ENCODE data around the gene SPATS2.

The SPATS2 gene

DNA sequence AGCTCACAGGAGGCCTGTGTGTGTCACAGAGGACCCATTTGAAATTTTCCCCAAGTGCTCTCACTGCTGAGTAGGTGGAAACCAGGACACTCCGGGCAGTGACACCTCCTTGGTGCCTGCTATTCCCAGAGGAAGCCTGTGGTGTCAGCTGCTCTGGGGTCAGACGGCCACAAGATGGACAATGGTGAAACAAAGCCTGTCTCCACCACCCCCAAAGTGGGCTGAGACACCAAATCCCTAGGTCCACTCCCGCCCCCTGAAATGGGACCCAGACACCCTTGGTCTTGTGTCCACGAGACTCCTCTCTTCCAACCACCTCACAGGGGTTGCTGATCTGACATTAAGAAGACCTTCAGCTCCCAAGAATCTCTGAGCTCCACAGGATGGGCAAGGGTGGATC lies 178.6 kb downstream of the SPATS2 start:
- H3K9me3 ChIP-seq = no peaks in the 10 kb centered on the region
- H3K27ac ChIP-seq = no peak overlapping the region
- TF ChIP-seq CTCF (IDR thresholded peaks at IDR 0.05) = no peak
- H3K4me3 ChIP-seq = no peak overlapping the region
- peaks cover 0 to 68% of the 10 kb centered on the region in 2 donors for H3K27me3 ChIP-seq
- H3K4me1 ChIP-seq = peaks cover 0 to 15% (median 13%) of the 10 kb centered on the region in 4 donors
- H3K36me3 ChIP-seq = no peaks in the 10 kb centered on the region
- DNase-seq = no peak
- intact Hi-C loops (cut with DNase I; ENCODE audit: low total_unique reads) = no loop called here

- Histone ChIP-seq H3K4me3 (no peak overlapping the region), H3K36me3 (no peaks in the 10 kb centered on the region), H3K27me3 (peaks cover 0 to 67% of the 10 kb centered on the region in 2 donors), H3K27ac (no peak overlapping the region), H3K9me3 (no peaks in the 10 kb centered on the region), H3K4me1 (peaks cover 0 to 16% (median 13%) of the 10 kb centered on the region in 4 donors)
- no peak for DNase-seq
- intact Hi-C loops (cut with DNase I; ENCODE audit: low total_unique reads) = no loop called here
- no peak for TF ChIP-seq CTCF (IDR thresholded peaks at IDR 0.05)
Observed at GRCh38 chr12:49546481-49546880, 179.2 kb downstream of the SPATS2 start.

GRCh38 chr12:49547090-49547690 lies 179.9 kb downstream of the SPATS2 start:
- peaks cover 0 to 67% of the 10 kb centered on the region in 2 donors for H3K27me3 ChIP-seq
- no peak overlapping the region for H3K27ac ChIP-seq
- TF ChIP-seq CTCF (IDR thresholded peaks at IDR 0.05) = no peak
- intact Hi-C loops (cut with DNase I; ENCODE audit: low total_unique reads) = no loop called here
- H3K36me3 ChIP-seq = no peaks in the 10 kb centered on the region
- H3K4me3 ChIP-seq = no peak overlapping the region
- H3K4me1 ChIP-seq = peaks cover 0 to 20% (median 15%) of the 10 kb centered on the region in 4 donors
- no peak for DNase-seq
- no peaks in the 10 kb centered on the region for H3K9me3 ChIP-seq

DNA sequence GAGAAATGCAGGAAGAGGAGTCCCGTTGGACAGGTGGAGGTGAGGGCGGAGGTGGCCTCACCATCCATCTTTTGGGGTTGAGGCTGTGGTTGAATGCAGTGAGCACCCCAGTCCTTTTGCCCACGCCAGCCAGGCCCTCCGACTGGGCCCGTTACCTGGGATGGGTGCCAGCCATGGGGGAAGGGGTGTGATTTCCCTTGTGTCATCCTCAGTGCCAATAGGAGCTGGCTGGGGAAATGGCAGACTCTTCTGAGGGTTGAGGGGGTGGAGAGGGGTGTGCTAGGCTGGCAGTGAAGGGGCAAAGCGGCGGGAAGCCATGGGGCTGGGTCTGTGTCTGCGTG lies 181.2 kb downstream of the SPATS2 start:
- DNase-seq = no peak
- Histone ChIP-seq H3K36me3 (no peaks in the 10 kb centered on the region), H3K4me3 (peak overlapping the region; percentile 33 to 44), H3K27ac (no peak overlapping the region), H3K27me3 (peaks cover 0 to 58% of the 10 kb centered on the region in 2 donors), H3K4me1 (peaks cover 0 to 25% (median 16%) of the 10 kb centered on the region in 4 donors), H3K9me3 (no peaks in the 10 kb centered on the region)
- TF ChIP-seq CTCF (IDR thresholded peaks at IDR 0.05) = no peak
- intact Hi-C loops (cut with DNase I; ENCODE audit: low total_unique reads) = no loop called here

DNA sequence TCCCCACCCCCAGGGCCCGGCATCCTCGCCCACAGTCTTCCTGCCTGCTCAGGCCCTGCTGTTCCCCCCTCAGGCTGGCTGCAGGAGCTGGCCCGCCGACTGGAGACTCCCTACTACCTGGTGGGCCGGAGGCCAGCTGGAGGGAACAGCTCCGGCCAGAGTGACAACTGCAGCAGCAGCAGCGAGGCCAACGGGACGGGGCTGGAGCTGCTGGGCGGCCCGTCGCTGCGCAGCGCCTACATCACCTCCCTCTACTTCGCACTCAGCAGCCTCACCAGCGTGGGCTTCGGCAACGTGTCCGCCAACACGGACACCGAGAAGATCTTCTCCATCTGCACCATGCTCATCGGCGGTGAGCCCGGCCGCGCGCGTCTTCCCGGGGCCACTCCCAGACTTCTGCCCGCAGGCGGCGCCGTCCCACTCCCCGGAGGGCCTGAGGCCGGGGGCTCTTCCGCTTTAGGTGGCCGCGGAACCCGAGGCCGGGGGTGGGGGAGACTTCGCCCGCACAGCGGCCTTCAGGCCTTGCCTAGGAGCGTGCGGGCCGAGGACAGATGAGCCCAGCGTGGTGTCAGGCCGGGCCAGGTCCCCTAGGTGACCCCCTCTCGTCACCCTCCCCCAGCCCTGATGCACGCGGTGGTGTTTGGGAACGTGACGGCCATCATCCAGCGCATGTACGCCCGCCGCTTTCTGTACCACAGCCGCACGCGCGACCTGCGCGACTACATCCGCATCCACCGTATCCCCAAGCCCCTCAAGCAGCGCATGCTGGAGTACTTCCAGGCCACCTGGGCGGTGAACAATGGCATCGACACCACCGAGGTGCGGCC lies 181.8 kb downstream of the SPATS2 start:
- no peak overlapping the region for H3K27ac ChIP-seq

More for the DNA sequence above, 181.8 kb downstream of the SPATS2 start:
- intact Hi-C loops (cut with DNase I; ENCODE audit: low total_unique reads) = no loop called here
- no peaks in the 10 kb centered on the region for H3K9me3 ChIP-seq
- H3K27me3 ChIP-seq = peaks cover 0 to 52% of the 10 kb centered on the region in 2 donors
- peak overlapping the region; percentile 33 to 44 for H3K4me3 ChIP-seq
- DNase-seq = no peak
- peaks cover 0 to 25% (median 16%) of the 10 kb centered on the region in 4 donors for H3K4me1 ChIP-seq
- no peaks in the 10 kb centered on the region for H3K36me3 ChIP-seq
- TF ChIP-seq CTCF (IDR thresholded peaks at IDR 0.05) = peak; percentile 21 to 36
